Measurements from ENCODE around the gene LRRC1.
"Not testable (repeated sequence)": the region's sequence is repeated elsewhere in the genome, so short reads cannot be mapped to it uniquely, and the experiment has no call there.

LRRC1 gene

GRCh38 chr6:53794720-53795339 is at the start of gene LRRC1:
TSS of gene LRRC1 (plus strand) at chr6:53795005. CDS start at chr6:53795257, 252 bp downstream.
- DNase-seq: peak; percentile 89

DNA sequence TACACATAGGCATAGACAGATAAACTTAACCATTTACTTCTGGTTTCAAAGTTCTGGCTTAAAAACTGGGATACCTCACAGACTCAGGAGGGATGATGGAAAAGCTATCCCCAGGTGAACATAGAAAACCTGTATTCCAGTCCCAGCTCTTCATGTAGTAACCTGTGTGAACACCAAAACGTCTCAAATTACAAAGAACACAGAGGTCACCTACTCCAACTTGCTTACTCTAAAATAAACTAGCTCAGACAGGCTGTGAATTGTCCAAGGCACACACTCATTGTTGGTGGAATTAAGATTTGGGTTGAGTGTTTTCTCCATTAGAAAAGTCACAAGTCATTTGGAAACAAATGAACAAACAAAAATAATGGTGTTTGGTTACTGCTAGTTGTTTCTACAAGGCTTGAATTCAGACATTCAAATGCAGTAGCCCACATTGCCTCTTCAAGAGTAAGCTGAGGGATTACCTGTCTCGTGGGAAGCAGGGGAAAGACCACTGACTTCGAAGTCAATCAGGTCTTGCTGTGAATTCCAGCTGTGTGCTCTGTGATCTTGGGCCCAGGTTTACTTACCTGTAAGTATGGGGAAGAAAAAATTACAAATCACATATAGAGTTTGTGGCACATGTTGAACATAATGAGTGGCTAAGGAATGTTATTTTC is 48.2 kb upstream of the LRRC1 start:
- DNase-seq: no peak

- DNase-seq: no peak
Observed at GRCh38 chr6:53750052-53750650, 44.7 kb upstream of the LRRC1 start.

GRCh38 chr6:53751417-53751816 is 43.4 kb upstream of the LRRC1 start:
- no peak for DNase-seq

DNA sequence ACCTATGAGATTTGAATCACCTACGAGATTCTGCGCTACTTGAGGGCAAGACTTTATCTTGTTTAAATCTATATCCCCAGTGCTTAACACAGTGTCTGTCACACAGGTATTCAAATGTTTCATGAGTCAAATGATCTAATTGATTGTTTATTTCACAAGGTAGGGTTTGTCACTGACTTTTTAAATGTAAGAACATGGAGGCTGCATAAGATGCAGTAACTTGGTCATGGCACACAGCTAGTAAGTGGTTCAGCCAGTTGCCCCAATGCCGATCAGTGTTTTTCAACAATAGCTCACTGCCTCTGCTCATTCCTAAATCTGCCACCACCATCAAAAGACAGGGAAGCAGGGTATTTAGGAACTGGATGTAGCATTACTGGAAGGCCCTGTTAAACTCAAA is 42.4 kb upstream of the LRRC1 start:
- DNase-seq: no peak

GRCh38 chr6:53752856-53753255 is 41.9 kb upstream of the LRRC1 start:
- DNase-seq: no peak

DNA sequence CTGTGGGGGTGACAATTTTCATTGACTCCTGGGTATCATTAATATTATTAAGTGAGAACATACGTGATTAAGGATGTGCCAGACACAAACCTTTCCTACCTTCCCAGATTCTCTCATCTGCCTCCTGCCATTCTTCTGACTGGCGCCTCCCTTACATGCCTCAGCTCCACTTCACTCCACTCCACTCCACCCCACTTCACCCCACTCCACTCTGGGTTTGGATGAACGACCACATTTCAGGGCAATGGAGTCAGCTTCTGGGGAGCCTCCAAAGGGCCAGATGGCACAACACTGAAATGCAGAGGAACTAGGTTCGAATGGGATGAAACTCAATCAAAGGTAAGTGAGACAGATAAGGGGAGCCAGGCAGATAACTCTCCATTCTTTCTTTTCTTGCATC is 40.5 kb upstream of the LRRC1 start:
- DNase-seq: no peak

GRCh38 chr6:53756396-53756795 is 38.4 kb upstream of the LRRC1 start:
- DNase-seq: no peak

GRCh38 chr6:53758496-53758895 is 36.3 kb upstream of the LRRC1 start:
- DNase-seq: no peak

DNA sequence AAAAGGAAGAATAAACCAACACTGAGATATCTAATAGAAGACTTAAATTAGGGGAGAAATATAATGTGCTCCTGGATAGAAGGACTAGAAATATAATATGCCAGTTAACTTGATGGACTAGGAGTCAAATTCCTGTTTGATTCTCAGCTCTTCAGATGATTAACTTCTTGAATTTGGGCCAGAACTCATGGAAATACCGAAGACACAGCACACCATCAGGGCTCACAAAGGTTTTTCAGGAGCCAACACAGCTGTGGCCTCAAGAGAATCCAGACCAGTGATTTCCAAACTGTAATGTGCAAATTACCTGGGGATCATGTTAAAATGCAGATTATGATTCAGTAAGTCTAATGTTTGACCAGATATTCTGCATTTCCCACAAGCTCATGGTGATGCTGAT is 33.8 kb upstream of the LRRC1 start:
- no peak for DNase-seq

DNA sequence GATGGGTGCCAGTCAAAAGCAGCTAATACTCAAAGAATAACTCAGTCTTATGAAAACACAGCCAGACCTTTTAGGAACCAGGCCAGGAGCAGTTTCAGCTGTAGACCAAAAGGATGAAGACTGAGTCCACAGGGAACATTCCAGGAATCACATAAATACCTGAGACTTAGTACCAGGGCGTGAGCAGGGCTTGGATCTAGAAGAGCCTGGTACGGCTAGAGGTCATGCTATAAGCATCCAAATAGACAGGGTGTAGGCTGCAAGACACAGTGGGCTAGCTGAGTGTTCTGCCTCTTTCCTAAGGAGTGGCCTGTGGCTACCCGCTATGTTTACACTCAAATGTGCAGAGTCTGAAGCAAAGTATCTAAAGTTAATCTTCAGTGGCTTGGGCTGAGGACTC is 29.5 kb upstream of the LRRC1 start:
- DNase-seq: no peak

DNA sequence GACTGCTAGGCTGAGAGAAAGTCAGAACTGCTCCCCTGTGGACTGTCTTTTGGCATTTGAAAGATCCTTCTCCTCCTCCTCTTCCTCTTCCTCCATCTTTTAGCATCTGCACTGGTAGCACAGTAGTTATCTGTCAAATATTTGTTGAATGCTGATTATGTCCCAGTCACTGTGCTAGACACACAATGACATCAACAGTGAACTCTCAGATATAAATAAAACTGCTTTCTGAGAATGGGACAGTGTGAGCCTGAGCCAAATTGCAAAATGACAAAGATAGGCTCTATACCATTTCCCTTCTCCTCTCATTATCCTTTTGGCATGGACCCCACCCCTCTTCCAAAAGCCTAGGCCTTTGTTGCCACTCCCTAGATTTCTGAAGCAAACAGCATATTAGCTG is 27.9 kb upstream of the LRRC1 start:
- DNase-seq: no peak

DNA sequence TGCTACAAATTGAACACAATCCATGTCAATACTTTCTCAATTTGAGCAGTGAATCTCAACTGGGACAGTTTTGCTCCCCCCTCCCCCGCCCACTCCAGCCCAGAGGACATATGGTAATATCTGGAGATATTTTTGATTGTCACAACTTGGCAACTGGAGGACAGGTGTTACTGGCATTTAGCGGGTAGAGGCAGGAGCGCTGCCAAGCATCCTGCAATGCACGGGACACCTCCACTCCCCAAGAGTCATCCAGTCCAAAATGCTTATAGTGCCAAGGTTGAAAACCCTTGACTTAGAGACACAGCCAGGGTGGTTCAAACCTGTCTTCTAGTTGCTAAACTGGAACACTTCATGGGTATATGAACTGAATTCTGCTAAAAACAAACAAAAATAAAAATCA is 26.9 kb upstream of the LRRC1 start:
- no peak for DNase-seq

DNA sequence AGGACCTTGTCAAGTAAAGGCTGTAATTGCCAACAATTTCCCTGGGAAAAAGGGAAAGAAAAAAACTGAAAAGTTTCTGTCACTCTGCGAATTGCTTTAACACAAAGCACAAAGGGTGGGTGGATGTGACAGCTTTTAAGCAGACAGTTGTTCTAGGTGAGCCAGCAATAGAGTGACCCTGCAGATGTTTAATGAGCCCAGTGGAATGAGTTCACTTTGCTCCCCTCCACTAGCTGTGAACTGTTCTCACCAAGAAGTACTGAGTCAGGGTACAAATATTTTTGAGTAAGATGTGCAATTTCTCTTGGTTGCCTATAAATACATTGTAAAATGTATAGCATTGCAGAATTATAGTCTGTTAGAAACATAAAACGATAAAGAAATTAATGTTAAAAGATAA is 26.2 kb upstream of the LRRC1 start:
- DNase-seq: no peak

DNA sequence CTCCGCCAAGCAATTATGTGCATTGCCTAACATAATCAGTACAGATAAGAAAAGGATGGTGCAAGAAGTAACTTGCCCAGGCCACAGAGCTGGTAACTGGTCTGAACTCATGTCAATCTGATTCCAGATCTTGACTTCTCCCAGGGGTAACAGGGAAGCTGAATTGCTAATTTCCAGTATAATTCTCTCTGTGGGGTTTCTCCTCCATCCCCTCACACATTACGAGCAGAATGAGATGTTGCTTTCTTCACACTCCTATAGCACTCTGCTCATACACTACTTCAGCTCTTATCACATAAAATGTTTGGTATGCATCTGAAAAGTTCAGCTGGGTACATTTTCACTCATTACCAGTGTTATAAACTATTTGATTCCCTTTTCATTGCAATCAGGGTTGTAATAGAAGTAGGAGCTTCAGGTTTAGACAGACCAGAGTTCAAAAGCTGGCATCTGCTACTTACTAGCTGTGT is 24.0 kb upstream of the LRRC1 start:
- no peak for DNase-seq

- no peak for DNase-seq
Observed at GRCh38 chr6:53771785-53772624, 22.8 kb upstream of the LRRC1 start.

GRCh38 chr6:53773044-53773696 is 21.6 kb upstream of the LRRC1 start:
- no peak for DNase-seq

- DNase-seq: not testable (repeated sequence)
Observed at GRCh38 chr6:53776152-53776551, 18.7 kb upstream of the LRRC1 start.

DNA sequence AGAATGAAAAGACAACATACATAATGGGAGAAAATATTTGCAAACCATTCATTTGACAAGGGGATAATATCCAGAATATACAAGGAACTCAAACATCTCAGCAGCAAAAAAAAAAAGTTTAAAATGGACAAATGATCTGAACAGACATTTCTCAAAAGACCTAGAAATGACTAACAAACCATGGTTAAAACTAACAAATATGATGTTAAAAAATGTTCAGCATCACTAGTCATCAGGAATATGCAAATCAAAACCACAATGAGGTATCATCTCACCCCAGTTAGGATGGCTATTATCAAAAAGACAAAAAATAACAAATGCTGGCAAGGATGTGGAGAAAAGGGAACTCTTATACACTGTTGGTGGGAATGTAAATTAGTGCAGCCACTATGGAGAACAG is 9.8 kb upstream of the LRRC1 start:
- DNase-seq: not testable (repeated sequence)

DNA sequence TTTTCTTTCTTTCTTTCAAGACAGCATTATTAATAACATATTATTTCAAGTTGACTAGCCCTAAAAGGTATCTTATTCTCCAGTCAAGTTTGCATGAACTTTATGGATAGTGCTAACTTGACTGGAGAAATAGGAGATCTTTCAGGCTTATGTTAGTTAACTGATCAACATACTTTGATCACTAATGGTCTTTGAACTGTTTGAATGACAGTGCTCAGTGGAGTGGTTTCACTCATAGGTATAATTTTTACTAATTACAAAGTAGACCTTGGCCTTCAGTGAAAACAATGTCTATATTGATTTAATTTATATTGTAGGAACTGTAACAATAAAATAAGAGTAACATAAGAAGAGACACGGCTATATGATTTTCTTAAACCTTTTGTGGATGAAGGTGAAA is 8.0 kb upstream of the LRRC1 start:
- DNase-seq: no peak

GRCh38 chr6:53790886-53791285 is 3.9 kb upstream of the LRRC1 start:
- DNase-seq: no peak

DNA sequence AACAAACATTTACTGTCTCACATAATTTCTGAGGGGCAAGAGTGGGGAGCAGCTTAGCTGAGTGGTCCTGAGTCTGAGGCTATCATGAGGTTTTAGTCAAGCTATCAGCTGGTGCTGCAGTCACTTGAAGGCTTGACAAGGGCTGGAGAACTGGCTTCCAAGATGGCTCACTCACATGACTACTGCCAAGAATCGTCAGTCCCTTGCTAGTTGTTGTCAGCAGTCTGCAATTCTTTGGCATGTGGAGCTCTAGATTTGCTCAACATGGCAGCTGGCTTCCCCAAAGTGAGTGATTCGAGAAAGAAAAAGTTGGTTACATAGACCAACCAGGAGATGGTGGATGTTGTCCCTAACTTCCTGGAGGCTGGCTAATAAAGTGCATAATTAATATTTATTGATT is 2.8 kb upstream of the LRRC1 start:
- no peak for DNase-seq

- DNase-seq: no peak
Observed at GRCh38 chr6:53792973-53793317, 1.9 kb upstream of the LRRC1 start.

All from OCI-M1 (cell line).